Measurements from ENCODE around the gene NNMT.

Gene NNMT

DNA sequence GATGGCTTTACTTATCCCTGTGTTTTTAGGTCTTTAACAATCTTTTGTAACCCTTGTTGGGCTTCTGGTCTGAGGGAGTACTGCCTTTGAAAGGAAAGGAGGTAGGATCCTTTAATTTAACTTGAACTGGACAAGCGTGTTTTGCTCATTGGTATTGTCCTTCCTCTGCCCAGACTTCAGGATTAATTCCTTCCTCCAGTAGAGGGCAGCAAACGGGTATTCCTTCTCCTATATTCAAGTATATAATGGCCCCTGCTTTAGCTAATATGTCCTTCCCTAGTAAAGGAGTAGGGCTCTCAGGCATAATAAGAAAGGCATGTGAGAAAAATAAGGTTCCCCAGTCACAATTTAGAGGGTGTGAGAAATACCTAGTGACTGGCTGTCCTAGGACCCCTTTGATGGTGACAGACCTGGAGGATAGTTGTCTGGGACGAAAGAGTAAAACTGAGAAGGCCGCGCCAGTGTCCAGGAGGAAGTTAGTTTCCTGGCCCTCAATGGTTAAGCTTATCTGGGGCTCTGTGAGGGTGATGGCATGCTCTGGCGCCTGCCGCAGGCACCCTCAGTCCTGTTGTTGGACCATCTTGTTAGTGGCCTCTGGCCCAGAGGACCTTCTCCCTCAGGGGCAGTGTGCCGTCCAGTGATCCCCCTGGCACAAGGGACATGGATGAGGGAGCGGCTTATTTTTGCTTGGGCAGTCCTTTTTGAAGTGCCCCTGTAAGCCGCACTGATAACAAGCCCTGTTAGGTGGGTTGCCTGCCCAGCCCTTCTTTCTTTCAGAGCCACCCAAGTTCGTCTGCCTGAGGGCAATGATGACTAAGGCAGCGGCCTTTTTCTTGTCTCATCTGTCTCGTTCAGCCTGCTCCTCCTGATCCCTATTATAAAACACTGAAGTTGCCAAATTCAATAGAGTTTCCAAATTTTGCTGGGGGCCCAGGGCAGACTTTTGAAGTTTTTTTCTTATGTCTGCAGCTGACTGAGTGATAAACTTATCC is 52.3 kb downstream of the NNMT start:
- no peak for DNase-seq (ENCODE audit: low read depth in 3 of 3)

DNA sequence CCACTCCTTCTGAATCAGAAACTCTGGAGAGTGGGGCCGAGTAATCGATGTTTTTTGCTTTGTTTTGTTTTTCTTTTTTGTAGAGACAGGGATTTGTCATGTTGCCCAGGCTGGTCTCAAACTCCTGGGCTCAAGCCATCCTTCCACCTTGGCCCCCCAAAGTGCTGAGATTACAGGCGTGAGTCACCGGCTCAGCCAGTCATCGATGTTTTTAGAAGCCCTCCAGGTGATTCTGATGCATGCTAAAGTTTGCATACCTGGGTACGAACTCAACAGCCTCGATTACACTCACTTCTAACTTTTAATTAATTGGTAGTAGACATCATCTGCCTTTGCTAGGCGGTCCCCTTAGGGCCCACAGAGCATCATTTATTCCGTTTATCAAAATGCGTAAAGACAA is 53.8 kb downstream of the NNMT start:
- no peak for DNase-seq (ENCODE audit: low read depth in 3 of 3)

DNA sequence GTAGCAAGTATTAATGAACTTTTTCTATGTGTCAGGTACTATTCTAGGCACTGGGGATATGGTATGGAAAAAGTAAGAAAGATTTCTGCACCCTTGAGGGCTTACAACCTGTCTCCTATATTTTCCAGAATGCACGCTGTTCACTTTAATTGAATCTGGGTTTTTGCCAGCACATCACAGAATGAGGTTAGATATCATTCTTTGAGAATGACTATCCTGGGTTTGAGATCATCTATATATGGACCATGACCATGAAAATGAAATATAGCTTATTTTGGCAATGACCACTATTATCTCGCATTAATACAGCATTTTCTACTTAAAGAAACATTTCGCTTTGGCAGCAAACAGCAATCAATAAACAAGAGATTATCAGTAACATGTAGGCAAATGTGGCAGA is 57.2 kb downstream of the NNMT start:
- DNase-seq (ENCODE audit: low read depth in 3 of 3) = no peak

DNA sequence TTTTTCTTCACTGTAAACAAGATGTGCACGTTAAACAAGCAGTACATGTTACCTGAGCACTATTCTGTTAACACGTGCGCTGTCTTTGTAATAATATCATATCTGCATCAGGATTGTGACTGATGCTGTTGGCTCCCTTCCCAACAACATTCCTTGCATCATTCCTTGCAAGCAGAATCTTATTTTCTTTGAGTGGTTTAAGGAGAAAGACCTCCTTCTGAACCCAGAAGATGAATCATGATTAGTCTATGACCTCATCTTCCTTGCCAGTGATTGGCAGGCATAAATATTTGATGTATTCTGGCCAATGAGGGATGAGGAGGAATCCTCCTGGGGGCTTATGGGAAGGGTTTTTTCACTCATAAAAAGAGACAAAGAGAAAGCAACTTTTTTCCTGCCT is 57.9 kb downstream of the NNMT start:
- no peak for DNase-seq (ENCODE audit: low read depth in 3 of 3)

DNA sequence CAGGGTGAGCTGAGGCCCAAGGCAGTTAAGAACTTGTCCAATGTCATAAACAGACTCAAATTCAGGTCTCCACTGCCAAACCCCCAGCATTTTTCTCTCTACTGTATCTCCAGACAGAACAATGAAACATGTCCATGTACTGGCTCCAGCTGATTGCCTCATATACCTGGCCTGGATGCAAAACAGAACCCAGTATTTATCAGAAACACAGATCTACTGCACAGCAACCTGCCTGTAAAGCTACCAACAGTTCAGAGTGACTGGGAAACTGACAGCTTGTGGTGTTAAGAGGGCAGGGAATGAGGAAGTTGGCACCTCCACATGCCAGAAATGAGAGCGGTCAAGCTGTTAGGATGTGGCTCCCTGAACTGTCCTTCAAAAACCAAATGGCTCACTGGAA is 62.5 kb downstream of the NNMT start:
- no peak for DNase-seq (ENCODE audit: low read depth in 3 of 3)

GRCh38 chr11:114359342-114359741 is 63.1 kb downstream of the NNMT start:
- DNase-seq (ENCODE audit: low read depth in 3 of 3) = no peak

GRCh38 chr11:114362326-114362725 is 66.1 kb downstream of the NNMT start:
- no peak for DNase-seq (ENCODE audit: low read depth in 3 of 3)

DNA sequence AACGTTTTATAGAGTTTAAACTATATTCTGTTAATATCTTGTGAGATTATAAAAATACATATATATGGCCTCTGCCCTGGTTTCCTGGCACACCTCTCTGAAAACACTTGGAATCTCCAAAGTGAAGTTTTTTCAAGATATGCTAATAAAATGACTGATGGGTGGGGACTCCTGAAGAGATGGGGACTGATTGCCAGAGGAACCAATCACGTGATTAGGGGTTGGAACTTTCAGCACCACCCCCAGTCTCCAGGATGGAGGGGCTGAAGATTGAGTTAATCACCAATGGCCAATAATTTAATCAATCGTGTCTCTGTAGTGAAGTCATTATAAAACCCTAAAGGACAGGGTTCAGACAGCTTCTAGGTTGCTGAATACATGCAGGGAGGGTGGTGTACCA is 66.8 kb downstream of the NNMT start:
- DNase-seq (ENCODE audit: low read depth in 3 of 3) = no peak
